Measurements from ENCODE around the gene NOC2L. TPM values are rescaled to one million over a fixed set of nuclear protein-coding genes. Genes with fewer than 3 reads are reported as not detected.

Gene NOC2L
- total and polyA plus RNA-seq, 2 donors (not counting 3 experiments of a cell fraction or from before 2014, with no cell fraction given) = 55.3 to 87.9 TPM

DNA sequence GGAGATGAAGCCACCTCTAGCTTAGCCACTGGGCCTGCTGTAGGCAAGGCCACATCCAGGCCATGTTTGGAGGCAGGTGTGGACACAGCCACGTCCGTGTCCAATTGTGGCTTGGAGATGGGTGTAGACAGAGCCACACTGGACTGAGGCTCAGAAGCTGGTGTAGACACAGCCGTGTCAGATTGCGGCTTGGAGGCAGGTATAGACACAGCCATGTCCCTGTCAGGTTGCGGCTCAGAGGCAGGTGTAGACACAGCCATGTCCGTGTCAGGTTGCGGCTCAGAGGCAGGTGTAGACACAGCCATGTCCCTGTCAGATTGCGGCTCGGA lies 20.7 kb upstream of the NOC2L start:
- BruUV-seq (replicated peaks) = no TSS peak

More for the DNA sequence above, 20.7 kb upstream of the NOC2L start:
- H4K20me1 ChIP-seq (replicated peaks; ENCODE audit: control insufficient read depth, extremely low read depth, insufficient read depth, low read length) = no peaks in the 10 kb centered on the region
- H3K9me3 ChIP-seq (replicated peaks; ENCODE audit: control insufficient read depth, insufficient read depth, low read length) = no peaks in the 10 kb centered on the region
- H3K36me3 ChIP-seq (ENCODE audit: control insufficient read depth in 2 of 2, extremely low read depth in 1 of 2, insufficient read depth in 2 of 2, low read length in 2 of 2) = no peaks in the 10 kb centered on the region
- no peak overlapping the region for H3K4me3 ChIP-seq (replicated peaks in 1 of 3; ENCODE audit: insufficient read depth in 1 of 3, low read depth in 1 of 3, low read length in 3 of 3)
- CTCF ChIA-PET = no interaction called here
- dilution Hi-C loops (cut with MboI; ENCODE audit: extremely low pct_ligation_motif_present, low sequenced_read_pairs) = no loop called here
- H3K4me2 ChIP-seq (ENCODE audit: insufficient read depth, low read length) = no peak overlapping the region
- no peak overlapping the region for H3K9ac ChIP-seq (replicated peaks; ENCODE audit: extremely low read depth, insufficient read depth, low read length)
- no peak overlapping the region for H2AFZ ChIP-seq (ENCODE audit: low read depth, low read length)
- TF ChIP-seq FOS (IDR thresholded peaks at IDR 0.05; ENCODE audit: borderline replicate concordance, insufficient read depth, low read length) (no peak), POLR2A (IDR thresholded peaks at IDR 0.05; ENCODE audit: low read depth, low read length) (no peak), GATA2 (IDR thresholded peaks at IDR 0.05; ENCODE audit: insufficient read depth, insufficient read length, low read depth, low read length) (no peak), POLR2AphosphoS5 (IDR thresholded peaks at IDR 0.05; ENCODE audit: insufficient read depth, low read depth, low read length) (no peak), MYC (IDR thresholded peaks at IDR 0.05; ENCODE audit: low read depth, low read length) (no peak), JUN (IDR thresholded peaks at IDR 0.05; ENCODE audit: borderline replicate concordance, insufficient read depth, insufficient read length, low read depth) (no peak), EZH2 (IDR thresholded peaks at IDR 0.05; ENCODE audit: borderline replicate concordance, low read depth, low read length, severe bottlenecking) (no peak)
- TF ChIP-seq, protein P1, sequence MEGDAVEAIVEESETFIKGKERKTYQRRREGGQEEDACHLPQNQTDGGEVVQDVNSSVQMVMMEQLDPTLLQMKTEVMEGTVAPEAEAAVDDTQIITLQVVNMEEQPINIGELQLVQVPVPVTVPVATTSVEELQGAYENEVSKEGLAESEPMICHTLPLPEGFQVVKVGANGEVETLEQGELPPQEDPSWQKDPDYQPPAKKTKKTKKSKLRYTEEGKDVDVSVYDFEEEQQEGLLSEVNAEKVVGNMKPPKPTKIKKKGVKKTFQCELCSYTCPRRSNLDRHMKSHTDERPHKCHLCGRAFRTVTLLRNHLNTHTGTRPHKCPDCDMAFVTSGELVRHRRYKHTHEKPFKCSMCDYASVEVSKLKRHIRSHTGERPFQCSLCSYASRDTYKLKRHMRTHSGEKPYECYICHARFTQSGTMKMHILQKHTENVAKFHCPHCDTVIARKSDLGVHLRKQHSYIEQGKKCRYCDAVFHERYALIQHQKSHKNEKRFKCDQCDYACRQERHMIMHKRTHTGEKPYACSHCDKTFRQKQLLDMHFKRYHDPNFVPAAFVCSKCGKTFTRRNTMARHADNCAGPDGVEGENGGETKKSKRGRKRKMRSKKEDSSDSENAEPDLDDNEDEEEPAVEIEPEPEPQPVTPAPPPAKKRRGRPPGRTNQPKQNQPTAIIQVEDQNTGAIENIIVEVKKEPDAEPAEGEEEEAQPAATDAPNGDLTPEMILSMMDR (IDR thresholded peaks at IDR 0.05; ENCODE audit: extremely low read depth in 1 of 2, insufficient read depth in 1 of 2, low read depth in 1 of 2, low read length in 2 of 2) = no peak
- TF ChIP-seq, protein P2, sequence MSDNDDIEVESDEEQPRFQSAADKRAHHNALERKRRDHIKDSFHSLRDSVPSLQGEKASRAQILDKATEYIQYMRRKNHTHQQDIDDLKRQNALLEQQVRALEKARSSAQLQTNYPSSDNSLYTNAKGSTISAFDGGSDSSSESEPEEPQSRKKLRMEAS (IDR thresholded peaks at IDR 0.05; ENCODE audit: insufficient read depth, insufficient read length) = no peak
- POLR2A ChIA-PET = no interaction called here
- no peaks in the 10 kb centered on the region for H3K9me1 ChIP-seq (replicated peaks; ENCODE audit: control insufficient read depth, extremely low read depth, insufficient read depth, low read length)
- no peaks in the 10 kb centered on the region for H3K27me3 ChIP-seq (ENCODE audit: control insufficient read depth in 2 of 2, insufficient read depth in 2 of 2, low read length in 2 of 2)
- H3K79me2 ChIP-seq (ENCODE audit: control insufficient read depth, insufficient read depth, low read length) = no peaks in the 10 kb centered on the region
- H3K4me1 ChIP-seq (ENCODE audit: control insufficient read depth, extremely low read depth, insufficient read depth, low read length) = no peaks in the 10 kb centered on the region
- FAIRE-seq = no peak
- no peak for DNase-seq (ENCODE audit: low read depth, low spot score)
- H3K27ac ChIP-seq (ENCODE audit: insufficient read depth, low read depth, low read length) = no peak overlapping the region
- intact Hi-C loops (cut with micrococcal nuclease) = no loop called here

All from endothelial cell of umbilical vein (primary cell).